GM13977 (cell line): ENCODE results near the gene ZNF12.
"Not testable (repeated sequence)": the region's sequence is repeated elsewhere in the genome, so short reads cannot be mapped to it uniquely, and the experiment has no call there.

Experiments
- DNase-seq: peaks from one replicate; pipeline ENCODE4 v3.0.0; 2012; ENCODE audit warnings: low spot score
- in situ Hi-C: fragments of 300-500 bp; cut with MboI; formaldehyde crosslinking; loops from one replicate; pipeline ENCODE4 v1.12.0; 2022; ENCODE audit warnings: low sequenced_read_pairs, low pct_unique_long_range_greater_than_20kb, mixed read lengths, inconsistent platforms; ENCODE audit not compliant: unreplicated experiment
- TF ChIP-seq, protein P1 (sequence below): IDR thresholded peaks from 2 replicates; pipeline ENCODE4 v1.5.1; 2012; ENCODE audit warnings: mild to moderate bottlenecking, control low read depth; ENCODE audit not compliant: insufficient read depth; ENCODE audit errors: extremely low read depth, missing control alignments

The ZNF12 gene

GRCh38 chr7:6706666-6707407 is at the start of gene ZNF12:
Gene ZNF12 (minus strand): TSS chr7:6706947. CDS start chr7:6705173, 1,774 bp downstream.
- in situ Hi-C loops: no loop called here
- TF ChIP-seq, protein P1, sequence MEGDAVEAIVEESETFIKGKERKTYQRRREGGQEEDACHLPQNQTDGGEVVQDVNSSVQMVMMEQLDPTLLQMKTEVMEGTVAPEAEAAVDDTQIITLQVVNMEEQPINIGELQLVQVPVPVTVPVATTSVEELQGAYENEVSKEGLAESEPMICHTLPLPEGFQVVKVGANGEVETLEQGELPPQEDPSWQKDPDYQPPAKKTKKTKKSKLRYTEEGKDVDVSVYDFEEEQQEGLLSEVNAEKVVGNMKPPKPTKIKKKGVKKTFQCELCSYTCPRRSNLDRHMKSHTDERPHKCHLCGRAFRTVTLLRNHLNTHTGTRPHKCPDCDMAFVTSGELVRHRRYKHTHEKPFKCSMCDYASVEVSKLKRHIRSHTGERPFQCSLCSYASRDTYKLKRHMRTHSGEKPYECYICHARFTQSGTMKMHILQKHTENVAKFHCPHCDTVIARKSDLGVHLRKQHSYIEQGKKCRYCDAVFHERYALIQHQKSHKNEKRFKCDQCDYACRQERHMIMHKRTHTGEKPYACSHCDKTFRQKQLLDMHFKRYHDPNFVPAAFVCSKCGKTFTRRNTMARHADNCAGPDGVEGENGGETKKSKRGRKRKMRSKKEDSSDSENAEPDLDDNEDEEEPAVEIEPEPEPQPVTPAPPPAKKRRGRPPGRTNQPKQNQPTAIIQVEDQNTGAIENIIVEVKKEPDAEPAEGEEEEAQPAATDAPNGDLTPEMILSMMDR: no peak
- DNase-seq: peak; percentile 94

DNA sequence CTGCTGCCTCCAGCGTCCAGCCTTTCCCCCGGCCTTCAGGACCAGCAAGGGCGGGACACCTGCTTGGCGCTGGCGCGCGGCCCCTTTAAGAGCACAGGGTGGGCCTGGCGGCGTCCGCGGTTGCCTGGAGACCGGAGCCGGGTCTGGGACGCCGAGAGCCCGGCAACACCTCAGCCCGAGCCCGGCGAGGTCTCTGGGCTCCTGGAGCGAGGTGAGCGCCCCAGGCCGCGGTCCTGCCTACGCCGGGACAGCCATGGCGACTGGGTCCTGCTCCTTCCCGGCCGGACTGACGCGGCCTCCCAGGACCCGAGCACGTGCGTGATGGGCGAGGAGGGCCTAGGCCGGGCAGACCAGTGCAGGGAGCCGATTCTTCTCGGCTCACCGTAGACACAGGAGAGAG is 47.2 kb upstream of the ZNF12 start, which contains the start of gene RSPH10B2:
RSPH10B2 (plus strand) TSS at position 140 of the 400 bp plus-strand sequence. CDS start 3,575 bp downstream, outside the sequence.
- DNase-seq, in situ Hi-C loops: not testable (repeated sequence)

GRCh38 chr7:6750173-6750572 is 43.4 kb upstream of the ZNF12 start:
- DNase-seq, in situ Hi-C loops: not testable (repeated sequence)

DNA sequence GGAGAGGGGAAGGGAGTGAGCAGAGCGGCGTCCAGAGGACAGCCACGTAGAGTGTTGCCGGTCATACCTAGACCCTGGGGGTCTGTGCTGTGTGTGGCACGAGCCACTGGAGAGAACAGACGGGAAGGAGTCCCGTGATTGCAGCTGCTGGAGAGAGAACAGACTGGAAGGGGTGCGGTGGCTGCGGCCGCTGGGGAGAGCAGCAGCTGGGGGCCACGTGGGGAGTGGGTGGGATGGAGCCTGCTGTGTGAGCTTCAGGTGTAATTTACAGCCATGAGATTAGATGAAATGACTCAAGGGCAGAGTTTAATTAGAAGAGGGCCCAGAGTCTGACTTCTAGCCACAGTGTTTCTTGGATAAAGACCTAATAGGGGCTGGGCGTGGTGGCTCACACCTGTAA is 42.6 kb upstream of the ZNF12 start:
- DNase-seq, in situ Hi-C loops: not testable (repeated sequence)

DNA sequence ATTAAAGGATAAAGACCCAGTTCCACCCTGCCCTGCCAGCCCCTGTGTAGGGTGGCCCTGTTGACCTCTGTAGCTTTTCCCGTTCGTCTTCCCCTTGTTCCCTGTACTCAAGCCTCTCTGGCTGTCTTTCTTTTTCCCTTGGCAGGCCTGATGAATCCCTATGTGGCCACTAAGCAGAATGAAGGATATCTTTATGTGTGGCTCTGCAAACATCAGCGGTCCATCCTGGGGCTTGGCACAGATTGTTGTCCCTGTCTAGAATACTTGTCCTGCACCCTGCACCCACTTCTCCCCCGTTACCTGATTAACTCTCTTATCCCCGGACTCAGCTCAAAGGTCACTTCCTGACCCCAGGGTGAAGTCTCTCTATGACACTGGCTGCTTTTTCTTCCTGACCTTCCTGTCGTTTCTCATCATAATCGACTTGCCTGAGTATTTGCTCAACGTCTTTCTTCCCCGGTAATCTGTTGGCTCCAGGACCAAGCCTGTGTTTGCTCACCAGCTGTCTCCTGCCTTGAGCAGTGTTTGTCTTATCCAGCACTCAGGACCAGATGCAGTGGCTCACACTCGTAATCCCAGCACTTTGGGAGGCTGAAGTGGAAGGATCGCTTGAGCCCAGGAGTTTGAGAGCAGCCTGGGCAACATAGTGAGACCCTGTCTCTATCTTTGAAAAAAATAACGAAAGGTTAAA is 37.8 kb upstream of the ZNF12 start:
- DNase-seq, in situ Hi-C loops: not testable (repeated sequence)

DNA sequence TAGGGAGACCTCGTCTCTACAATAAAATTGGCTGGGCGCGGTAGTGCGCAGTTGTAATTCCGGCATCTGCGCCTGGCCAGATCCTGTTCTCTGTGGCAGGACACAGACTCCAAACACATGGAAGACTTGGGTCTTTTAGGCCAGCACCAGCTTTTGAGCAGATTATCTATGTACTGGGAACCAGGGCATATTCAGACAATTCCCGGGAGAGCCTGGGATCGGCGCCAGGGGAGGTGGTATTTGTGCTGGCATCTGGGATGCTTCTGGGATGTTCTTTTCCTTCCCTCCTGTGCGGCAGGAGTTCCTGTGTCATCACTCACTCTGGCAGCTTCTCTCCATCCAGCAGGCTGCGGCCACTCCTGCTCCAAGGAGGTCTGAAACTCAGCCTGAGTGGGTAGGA is 31.7 kb upstream of the ZNF12 start:
- in situ Hi-C loops, DNase-seq: not testable (repeated sequence)

DNA sequence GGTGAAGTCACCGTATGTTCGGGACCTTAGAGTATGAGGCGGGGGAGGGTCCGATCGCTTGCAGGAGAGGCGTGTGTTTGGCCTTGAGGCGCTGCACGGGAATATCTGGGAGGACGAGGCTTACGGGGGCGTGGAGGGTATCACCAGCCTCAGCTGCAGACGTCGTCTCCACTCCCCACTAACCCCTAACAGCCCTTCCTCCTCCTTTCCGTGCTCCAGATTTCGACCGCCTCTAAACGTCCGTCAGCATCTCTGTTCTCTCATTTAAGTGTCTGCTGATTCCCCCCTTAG is 23.5 kb upstream of the ZNF12 start:
- TF ChIP-seq, protein P1: no peak
- in situ Hi-C loops: no loop called here
- peak; percentile 33 for DNase-seq

DNA sequence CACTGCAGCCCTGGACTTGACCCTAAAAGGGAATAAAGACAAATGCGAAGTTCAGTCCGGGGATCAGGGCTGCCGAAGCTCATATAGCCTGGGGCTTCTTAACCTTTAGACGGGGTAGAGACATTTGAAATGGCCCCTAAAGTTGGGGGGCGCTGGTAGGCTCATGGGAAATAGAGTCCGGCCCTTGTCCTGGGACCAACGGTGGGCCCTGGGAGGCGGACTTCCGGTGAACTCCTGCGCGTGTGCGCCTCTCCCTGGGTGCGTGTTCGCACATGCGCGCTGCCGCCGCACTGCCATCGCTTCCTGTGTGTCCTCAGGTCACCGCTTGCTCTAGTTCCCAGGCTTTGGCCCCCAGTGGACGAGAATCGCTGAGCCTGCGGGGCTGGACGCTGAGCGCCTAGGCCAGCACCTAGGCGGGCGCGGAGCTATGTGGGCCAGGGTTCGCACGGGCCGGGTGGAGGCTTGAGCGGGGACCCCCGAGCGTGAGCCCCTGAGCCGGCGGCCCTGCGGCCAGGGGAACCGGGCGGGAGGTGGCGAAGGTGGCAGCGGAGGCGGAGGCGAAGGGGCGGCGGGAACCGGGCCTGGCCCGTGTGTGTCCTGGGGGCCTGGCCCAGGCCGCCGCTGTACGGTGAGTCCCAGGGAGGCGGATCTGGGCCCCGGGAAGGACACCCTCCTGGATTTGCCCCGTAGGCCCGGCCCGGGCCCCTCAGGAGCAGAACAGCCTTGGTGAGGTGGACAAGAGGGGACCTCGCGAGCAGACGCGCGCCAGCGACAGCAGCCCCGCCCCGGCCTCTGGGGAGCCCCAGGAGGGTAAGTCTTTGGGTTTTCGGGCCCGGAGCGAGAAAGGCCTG is 23.0 kb upstream of the ZNF12 start:
- DNase-seq: peak; percentile 92
- in situ Hi-C loops: loop anchor here (10.0 kb wide), 1 partner anchor 105 kb away; no protein-coding TSS in a partner anchor
- TF ChIP-seq, protein P1: no peak

GRCh38 chr7:6728893-6729491 is 22.2 kb upstream of the ZNF12 start:
- DNase-seq: not testable (repeated sequence)
- in situ Hi-C loops: loop anchor here (10.0 kb wide), 1 partner anchor 106 kb away; no protein-coding TSS in a partner anchor
